Anterior cingulate cortex (tissue), 58 donors: ENCODE measurements around the gene FNIP2.
"Not testable (repeated sequence)": the region's sequence is repeated elsewhere in the genome, so short reads cannot be mapped to it uniquely, and the experiment has no call there.

Experiments
- DNase-seq, 58 donors: peaks; one replicate each; lab custom pipeline; 2025; lab: John Stamatoyannopoulos, UW

The FNIP2 gene

GRCh38 chr4:158828151-158828550, 59.3 kb downstream of the FNIP2 start:
- DNase-seq: not testable (repeated sequence)

- no peak for DNase-seq
Measured at GRCh38 chr4:158829254-158829653, 60.4 kb downstream of the FNIP2 start.

- no peak for DNase-seq
Measured at GRCh38 chr4:158833602-158834001, 64.8 kb downstream of the FNIP2 start.

GRCh38 chr4:158835226-158836001, 66.6 kb downstream of the FNIP2 start:
- no peak for DNase-seq

- DNase-seq: no peak
Measured at GRCh38 chr4:158836002-158836369, 67.2 kb downstream of the FNIP2 start.

- no peak for DNase-seq
Measured at GRCh38 chr4:158836828-158837449, 68.1 kb downstream of the FNIP2 start.

GRCh38 chr4:158837527-158838141, 68.8 kb downstream of the FNIP2 start:
- DNase-seq: no peak

- DNase-seq: no peak
Measured at GRCh38 chr4:158840131-158840530, 71.3 kb downstream of the FNIP2 start.

GRCh38 chr4:158841540-158841939, 72.7 kb downstream of the FNIP2 start:
- no peak for DNase-seq

GRCh38 chr4:158845311-158846041, 76.7 kb downstream of the FNIP2 start:
- DNase-seq: no peak

- DNase-seq: no peak
Measured at GRCh38 chr4:158847535-158847934, 78.7 kb downstream of the FNIP2 start.

GRCh38 chr4:158849681-158850080, 80.9 kb downstream of the FNIP2 start:
- DNase-seq: no peak

GRCh38 chr4:158850371-158850770, 81.5 kb downstream of the FNIP2 start:
- no peak for DNase-seq

- DNase-seq: no peak
Measured at GRCh38 chr4:158850800-158851644, 82.2 kb downstream of the FNIP2 start.

GRCh38 chr4:158854236-158854635, 85.4 kb downstream of the FNIP2 start:
- DNase-seq: no peak

- DNase-seq: peak in 1 of 58 donors; percentile 5
Measured at GRCh38 chr4:158856852-158857251, 88.0 kb downstream of the FNIP2 start.

- no peak for DNase-seq
Measured at GRCh38 chr4:158857951-158858350, 89.1 kb downstream of the FNIP2 start.

- DNase-seq: no peak
Measured at GRCh38 chr4:158858410-158859199, 89.8 kb downstream of the FNIP2 start.

- no peak for DNase-seq
Measured at GRCh38 chr4:158859661-158860060, 90.8 kb downstream of the FNIP2 start.
